ENCODE data around the gene GPR12.

The GPR12 gene

GRCh38 chr13:26759907-26760831 lies at the start of gene GPR12:
Gene GPR12 (minus strand): TSS chr13:26760786. CDS start chr13:26759827, 959 bp downstream.
- DNase-seq, result peak; percentile 63 to 82

- DNase-seq, result no peak
Measured at GRCh38 chr13:26810095-26810494, 49.5 kb upstream of the GPR12 start.

GRCh38 chr13:26806891-26807290 lies 46.3 kb upstream of the GPR12 start:
- DNase-seq, result no peak

- DNase-seq, result peak in 1 of 2 experiments; percentile 37
Measured at GRCh38 chr13:26787961-26788360, 27.4 kb upstream of the GPR12 start.

GRCh38 chr13:26786651-26787295 lies 26.2 kb upstream of the GPR12 start:
- no peak for DNase-seq

- DNase-seq, result peak; percentile 93 to 96
Measured at GRCh38 chr13:26785838-26786630, 25.4 kb upstream of the GPR12 start.

- DNase-seq, result peak; percentile 41 to 73
Measured at GRCh38 chr13:26784704-26785639, 24.4 kb upstream of the GPR12 start.

GRCh38 chr13:26780411-26780810 lies 19.8 kb upstream of the GPR12 start:
- DNase-seq, result no peak

GRCh38 chr13:26779321-26779720 lies 18.7 kb upstream of the GPR12 start:
- DNase-seq, result no peak

GRCh38 chr13:26772531-26772930 lies 11.9 kb upstream of the GPR12 start:
- no peak for DNase-seq

GRCh38 chr13:26771796-26772195 lies 11.2 kb upstream of the GPR12 start:
- no peak for DNase-seq

- no peak for DNase-seq
Measured at GRCh38 chr13:26762745-26763345, 2.3 kb upstream of the GPR12 start.

GRCh38 chr13:26760832-26761582 lies 421 bp upstream of the GPR12 start:
- peak; percentile 28 to 81 for DNase-seq

- peak; percentile 61 to 83 for DNase-seq
Measured at GRCh38 chr13:26759249-26759906, 1.2 kb downstream of the GPR12 start.

- DNase-seq, result peak; percentile 34 to 60
Measured at GRCh38 chr13:26758496-26759157, 2.0 kb downstream of the GPR12 start.

GRCh38 chr13:26756961-26757360 lies 3.6 kb downstream of the GPR12 start:
- no peak for DNase-seq

GRCh38 chr13:26752671-26753070 lies 7.9 kb downstream of the GPR12 start:
- DNase-seq, result no peak

GRCh38 chr13:26749905-26750304 lies 10.7 kb downstream of the GPR12 start:
- DNase-seq, result no peak

GRCh38 chr13:26749285-26749684 lies 11.3 kb downstream of the GPR12 start:
- peak in 1 of 2 experiments; percentile 7 for DNase-seq

- DNase-seq, result no peak
Measured at GRCh38 chr13:26747706-26748105, 12.9 kb downstream of the GPR12 start.
